HEK293 (cell line): Measurements from ENCODE around the gene RALY.

Experiments used
- CTCF ChIA-PET: fragments of 350-600 bp; formaldehyde crosslinking; extraction: SDS; loops from one replicate; lab custom pipeline; 2021; ENCODE audit warnings: antibody characterized with exemption; lab: Yijun Ruan, JAX
- POLR2A ChIA-PET: fragments of 300-600 bp; formaldehyde crosslinking; extraction: SDS; loops from one replicate; lab custom pipeline; 2020; ENCODE audit warnings: antibody characterized with exemption, inconsistent platforms; lab: Yijun Ruan, JAX
- H3K27ac ChIP-seq: fragments of 200-500 bp; sonication (Bioruptor generic); 2 replicates; pipeline ENCODE4 v1.5.1; 2014; ENCODE audit warnings: low read depth, low read length, control low read depth, inconsistent platforms; ENCODE audit errors: extremely low read depth
- H3K36me3 ChIP-seq, 2 experiments: fragments of 200-500 bp in 1 of 2; sonication (Bioruptor generic) in 1 of 2; 1 replicate in 1 of 2; 2 replicates in 1 of 2; pipeline ENCODE4 v1.5.1; 2014 to 2017; ENCODE audit warnings: inconsistent platforms in 2 of 2, low read length in 2 of 2; ENCODE audit not compliant: control insufficient read depth in 2 of 2, insufficient read depth in 1 of 2
- H3K4me1 ChIP-seq: fragments of 200-500 bp; sonication (Bioruptor generic); 2 replicates; pipeline ENCODE4 v1.5.1; 2014; ENCODE audit warnings: mild to moderate bottlenecking, low read length, inconsistent platforms; ENCODE audit not compliant: control insufficient read depth, insufficient read depth
- H3K4me3 ChIP-seq: 2 replicates; pipeline ENCODE4 v1.5.1; 2011; ENCODE audit warnings: low read depth, mild to moderate bottlenecking, control low read depth, low read length, moderate library complexity
- H3K9me3 ChIP-seq: fragments of 200-500 bp; sonication (Bioruptor generic); 2 replicates; pipeline ENCODE4 v1.5.1; 2014; ENCODE audit warnings: low read depth, low read length, inconsistent platforms; ENCODE audit not compliant: control insufficient read depth, insufficient read depth
- IKZF3 ChIP-seq: fragments of 450-650 bp; IDR thresholded peaks from 2 replicates; pipeline ENCODE4 v1.5.0; 2018; ENCODE audit warnings: missing biosample characterization, mild to moderate bottlenecking, missing genetic modification characterization, moderate library complexity
- OSR2 ChIP-seq: fragments of 450-650 bp; formaldehyde crosslinking; IDR thresholded peaks from 2 replicates; pipeline ENCODE4 v1.5.1; 2016; ENCODE audit warnings: missing biosample characterization, missing genetic modification characterization
- ZNF175 ChIP-seq: fragments of 450-650 bp; formaldehyde crosslinking; IDR thresholded peaks from 2 replicates; pipeline ENCODE4 v1.5.1; 2016; ENCODE audit warnings: missing biosample characterization, missing genetic modification characterization
- ZNF24 ChIP-seq: fragments of 450-650 bp; formaldehyde crosslinking; IDR thresholded peaks from 2 replicates; pipeline ENCODE4 v1.5.1; 2016; ENCODE audit warnings: missing biosample characterization, missing genetic modification characterization
- ZNF341 ChIP-seq: fragments of 450-650 bp; formaldehyde crosslinking; IDR thresholded peaks from 2 replicates; pipeline ENCODE4; 2016; ENCODE audit warnings: low read depth, missing biosample characterization, missing genetic modification characterization
- ZNF510 ChIP-seq: fragments of 450-650 bp; formaldehyde crosslinking; IDR thresholded peaks from 2 replicates; pipeline ENCODE4 v1.5.1; 2018; ENCODE audit warnings: mild to moderate bottlenecking, missing genetic modification characterization, missing biosample characterization; ENCODE audit not compliant: insufficient replicate concordance
- ZNF530 ChIP-seq: fragments of 450-650 bp; formaldehyde crosslinking; IDR thresholded peaks from 2 replicates; pipeline ENCODE4 v1.5.1; 2016; ENCODE audit warnings: low read depth, missing biosample characterization, missing genetic modification characterization
- ZNF585B ChIP-seq: fragments of 450-650 bp; formaldehyde crosslinking; IDR thresholded peaks from 2 replicates; pipeline ENCODE4 v1.5.1; 2016; ENCODE audit warnings: missing biosample characterization, missing genetic modification characterization
- ZNF626 ChIP-seq: fragments of 450-650 bp; sonication (Bioruptor Pico); formaldehyde crosslinking; IDR thresholded peaks from 2 replicates; pipeline ENCODE4 v1.5.1; 2018; ENCODE audit warnings: missing biosample characterization, missing genetic modification characterization, inconsistent platforms
- ZNF830 ChIP-seq: fragments of 450-650 bp; IDR thresholded peaks from 2 replicates; pipeline ENCODE4 v1.5.0; 2018; ENCODE audit warnings: missing biosample characterization, missing genetic modification characterization, low read depth, mild to moderate bottlenecking, moderate library complexity
- ZSCAN30 ChIP-seq: fragments of 450-650 bp; IDR thresholded peaks from 2 replicates; pipeline ENCODE4 v1.5.1; 2018; ENCODE audit warnings: missing biosample characterization, mild to moderate bottlenecking, missing genetic modification characterization, moderate library complexity
- TF ChIP-seq, protein P1 (sequence below): fragments of 450-650 bp; formaldehyde crosslinking; IDR thresholded peaks from 2 replicates; pipeline ENCODE4 v1.5.1; 2016; ENCODE audit warnings: missing biosample characterization, missing genetic modification characterization
- TF ChIP-seq, protein P2 (sequence below): fragments of 450-650 bp; formaldehyde crosslinking; IDR thresholded peaks from 2 replicates; pipeline ENCODE4 v1.5.1; 2016; ENCODE audit warnings: missing biosample characterization, missing genetic modification characterization
- TF ChIP-seq, protein P3 (sequence below): fragments of 450-650 bp; formaldehyde crosslinking; conservative IDR thresholded peaks from 2 replicates; pipeline ENCODE4 v1.5.1; 2016; ENCODE audit warnings: low read depth, missing biosample characterization, missing genetic modification characterization
- TF ChIP-seq, protein P4 (sequence below): fragments of 450-650 bp; formaldehyde crosslinking; IDR thresholded peaks from 2 replicates; pipeline ENCODE4 v1.5.1; 2016; ENCODE audit warnings: missing biosample characterization, missing genetic modification characterization

The RALY gene

GRCh38 chr20:34115232-34115631 lies 121.5 kb downstream of the RALY start:
- CTCF ChIA-PET = interaction anchor here (0.5 to 0.9 kb wide), 3 partner anchors 20 to 1295 kb away, joined by 3 to 6 read pairs (median 5); no protein-coding TSS in a partner anchor
- Histone ChIP-seq H3K9me3 (no peaks in the 10 kb centered on the region), H3K4me3 (no peak overlapping the region), H3K27ac (no peak overlapping the region), H3K36me3 (peaks cover 0 to 9% of the 10 kb centered on the region in 2 experiments; a peak in 1 of 3 replicates), H3K4me1 (no peaks in the 10 kb centered on the region)
- POLR2A ChIA-PET = no interaction called here
- TF ChIP-seq ZNF24 (tag by site-specific recombination) (no peak), ZNF585B (tag by site-specific recombination) (no peak), IKZF3 (tag by site-specific recombination) (no peak), ZNF626 (tag by site-specific recombination) (no peak), OSR2 (no peak), ZNF530 (tag by site-specific recombination) (no peak), ZNF175 (tag by site-specific recombination) (no peak), ZNF830 (tag by site-specific recombination) (no peak), ZSCAN30 (tag by site-specific recombination) (no peak), ZNF510 (no peak), ZNF341 (tag by site-specific recombination) (no peak)
- TF ChIP-seq, protein P1, sequence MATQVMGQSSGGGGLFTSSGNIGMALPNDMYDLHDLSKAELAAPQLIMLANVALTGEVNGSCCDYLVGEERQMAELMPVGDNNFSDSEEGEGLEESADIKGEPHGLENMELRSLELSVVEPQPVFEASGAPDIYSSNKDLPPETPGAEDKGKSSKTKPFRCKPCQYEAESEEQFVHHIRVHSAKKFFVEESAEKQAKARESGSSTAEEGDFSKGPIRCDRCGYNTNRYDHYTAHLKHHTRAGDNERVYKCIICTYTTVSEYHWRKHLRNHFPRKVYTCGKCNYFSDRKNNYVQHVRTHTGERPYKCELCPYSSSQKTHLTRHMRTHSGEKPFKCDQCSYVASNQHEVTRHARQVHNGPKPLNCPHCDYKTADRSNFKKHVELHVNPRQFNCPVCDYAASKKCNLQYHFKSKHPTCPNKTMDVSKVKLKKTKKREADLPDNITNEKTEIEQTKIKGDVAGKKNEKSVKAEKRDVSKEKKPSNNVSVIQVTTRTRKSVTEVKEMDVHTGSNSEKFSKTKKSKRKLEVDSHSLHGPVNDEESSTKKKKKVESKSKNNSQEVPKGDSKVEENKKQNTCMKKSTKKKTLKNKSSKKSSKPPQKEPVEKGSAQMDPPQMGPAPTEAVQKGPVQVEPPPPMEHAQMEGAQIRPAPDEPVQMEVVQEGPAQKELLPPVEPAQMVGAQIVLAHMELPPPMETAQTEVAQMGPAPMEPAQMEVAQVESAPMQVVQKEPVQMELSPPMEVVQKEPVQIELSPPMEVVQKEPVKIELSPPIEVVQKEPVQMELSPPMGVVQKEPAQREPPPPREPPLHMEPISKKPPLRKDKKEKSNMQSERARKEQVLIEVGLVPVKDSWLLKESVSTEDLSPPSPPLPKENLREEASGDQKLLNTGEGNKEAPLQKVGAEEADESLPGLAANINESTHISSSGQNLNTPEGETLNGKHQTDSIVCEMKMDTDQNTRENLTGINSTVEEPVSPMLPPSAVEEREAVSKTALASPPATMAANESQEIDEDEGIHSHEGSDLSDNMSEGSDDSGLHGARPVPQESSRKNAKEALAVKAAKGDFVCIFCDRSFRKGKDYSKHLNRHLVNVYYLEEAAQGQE (tag by site-specific recombination) = no peak
- TF ChIP-seq, protein P2, sequence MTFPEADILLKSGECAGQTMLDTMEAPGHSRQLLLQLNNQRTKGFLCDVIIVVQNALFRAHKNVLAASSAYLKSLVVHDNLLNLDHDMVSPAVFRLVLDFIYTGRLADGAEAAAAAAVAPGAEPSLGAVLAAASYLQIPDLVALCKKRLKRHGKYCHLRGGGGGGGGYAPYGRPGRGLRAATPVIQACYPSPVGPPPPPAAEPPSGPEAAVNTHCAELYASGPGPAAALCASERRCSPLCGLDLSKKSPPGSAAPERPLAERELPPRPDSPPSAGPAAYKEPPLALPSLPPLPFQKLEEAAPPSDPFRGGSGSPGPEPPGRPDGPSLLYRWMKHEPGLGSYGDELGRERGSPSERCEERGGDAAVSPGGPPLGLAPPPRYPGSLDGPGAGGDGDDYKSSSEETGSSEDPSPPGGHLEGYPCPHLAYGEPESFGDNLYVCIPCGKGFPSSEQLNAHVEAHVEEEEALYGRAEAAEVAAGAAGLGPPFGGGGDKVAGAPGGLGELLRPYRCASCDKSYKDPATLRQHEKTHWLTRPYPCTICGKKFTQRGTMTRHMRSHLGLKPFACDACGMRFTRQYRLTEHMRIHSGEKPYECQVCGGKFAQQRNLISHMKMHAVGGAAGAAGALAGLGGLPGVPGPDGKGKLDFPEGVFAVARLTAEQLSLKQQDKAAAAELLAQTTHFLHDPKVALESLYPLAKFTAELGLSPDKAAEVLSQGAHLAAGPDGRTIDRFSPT = no peak
- TF ChIP-seq, protein P3, sequence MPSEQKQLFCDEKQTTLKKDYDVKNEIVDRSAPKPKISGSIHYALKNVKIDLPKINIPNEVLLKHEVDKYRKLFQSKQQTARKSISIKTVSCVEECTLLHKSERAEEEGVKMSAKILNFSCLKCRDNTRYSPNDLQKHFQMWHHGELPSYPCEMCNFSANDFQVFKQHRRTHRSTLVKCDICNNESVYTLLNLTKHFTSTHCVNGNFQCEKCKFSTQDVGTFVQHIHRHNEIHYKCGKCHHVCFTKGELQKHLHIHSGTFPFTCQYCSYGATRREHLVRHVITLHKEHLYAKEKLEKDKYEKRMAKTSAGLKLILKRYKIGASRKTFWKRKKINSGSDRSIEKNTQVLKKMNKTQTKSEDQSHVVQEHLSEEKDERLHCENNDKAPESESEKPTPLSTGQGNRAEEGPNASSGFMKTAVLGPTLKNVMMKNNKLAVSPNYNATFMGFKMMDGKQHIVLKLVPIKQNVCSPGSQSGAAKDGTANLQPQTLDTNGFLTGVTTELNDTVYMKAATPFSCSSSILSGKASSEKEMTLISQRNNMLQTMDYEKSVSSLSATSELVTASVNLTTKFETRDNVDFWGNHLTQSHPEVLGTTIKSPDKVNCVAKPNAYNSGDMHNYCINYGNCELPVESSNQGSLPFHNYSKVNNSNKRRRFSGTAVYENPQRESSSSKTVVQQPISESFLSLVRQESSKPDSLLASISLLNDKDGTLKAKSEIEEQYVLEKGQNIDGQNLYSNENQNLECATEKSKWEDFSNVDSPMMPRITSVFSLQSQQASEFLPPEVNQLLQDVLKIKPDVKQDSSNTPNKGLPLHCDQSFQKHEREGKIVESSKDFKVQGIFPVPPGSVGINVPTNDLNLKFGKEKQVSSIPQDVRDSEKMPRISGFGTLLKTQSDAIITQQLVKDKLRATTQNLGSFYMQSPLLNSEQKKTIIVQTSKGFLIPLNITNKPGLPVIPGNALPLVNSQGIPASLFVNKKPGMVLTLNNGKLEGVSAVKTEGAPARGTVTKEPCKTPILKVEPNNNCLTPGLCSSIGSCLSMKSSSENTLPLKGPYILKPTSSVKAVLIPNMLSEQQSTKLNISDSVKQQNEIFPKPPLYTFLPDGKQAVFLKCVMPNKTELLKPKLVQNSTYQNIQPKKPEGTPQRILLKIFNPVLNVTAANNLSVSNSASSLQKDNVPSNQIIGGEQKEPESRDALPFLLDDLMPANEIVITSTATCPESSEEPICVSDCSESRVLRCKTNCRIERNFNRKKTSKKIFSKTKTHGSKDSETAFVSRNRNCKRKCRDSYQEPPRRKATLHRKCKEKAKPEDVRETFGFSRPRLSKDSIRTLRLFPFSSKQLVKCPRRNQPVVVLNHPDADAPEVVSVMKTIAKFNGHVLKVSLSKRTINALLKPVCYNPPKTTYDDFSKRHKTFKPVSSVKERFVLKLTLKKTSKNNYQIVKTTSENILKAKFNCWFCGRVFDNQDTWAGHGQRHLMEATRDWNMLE (tag by site-specific recombination) = no peak
- TF ChIP-seq, protein P4, sequence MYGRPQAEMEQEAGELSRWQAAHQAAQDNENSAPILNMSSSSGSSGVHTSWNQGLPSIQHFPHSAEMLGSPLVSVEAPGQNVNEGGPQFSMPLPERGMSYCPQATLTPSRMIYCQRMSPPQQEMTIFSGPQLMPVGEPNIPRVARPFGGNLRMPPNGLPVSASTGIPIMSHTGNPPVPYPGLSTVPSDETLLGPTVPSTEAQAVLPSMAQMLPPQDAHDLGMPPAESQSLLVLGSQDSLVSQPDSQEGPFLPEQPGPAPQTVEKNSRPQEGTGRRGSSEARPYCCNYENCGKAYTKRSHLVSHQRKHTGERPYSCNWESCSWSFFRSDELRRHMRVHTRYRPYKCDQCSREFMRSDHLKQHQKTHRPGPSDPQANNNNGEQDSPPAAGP (tag by site-specific recombination) = no peak
